GM19397 (cell line): ENCODE measurements around the gene GPHN.
"Not testable (repeated sequence)": the region's sequence is repeated elsewhere in the genome, so short reads cannot be mapped to it uniquely, and the experiment has no call there.

ENCODE experiments used
- ATAC-seq: cut with Tn5 transposase; IDR thresholded peaks from one replicate; pipeline ENCODE4 v1.9.1; 2021; ENCODE audit warnings: mild to moderate bottlenecking, moderate library complexity; ENCODE audit not compliant: unreplicated experiment

The GPHN gene

DNA sequence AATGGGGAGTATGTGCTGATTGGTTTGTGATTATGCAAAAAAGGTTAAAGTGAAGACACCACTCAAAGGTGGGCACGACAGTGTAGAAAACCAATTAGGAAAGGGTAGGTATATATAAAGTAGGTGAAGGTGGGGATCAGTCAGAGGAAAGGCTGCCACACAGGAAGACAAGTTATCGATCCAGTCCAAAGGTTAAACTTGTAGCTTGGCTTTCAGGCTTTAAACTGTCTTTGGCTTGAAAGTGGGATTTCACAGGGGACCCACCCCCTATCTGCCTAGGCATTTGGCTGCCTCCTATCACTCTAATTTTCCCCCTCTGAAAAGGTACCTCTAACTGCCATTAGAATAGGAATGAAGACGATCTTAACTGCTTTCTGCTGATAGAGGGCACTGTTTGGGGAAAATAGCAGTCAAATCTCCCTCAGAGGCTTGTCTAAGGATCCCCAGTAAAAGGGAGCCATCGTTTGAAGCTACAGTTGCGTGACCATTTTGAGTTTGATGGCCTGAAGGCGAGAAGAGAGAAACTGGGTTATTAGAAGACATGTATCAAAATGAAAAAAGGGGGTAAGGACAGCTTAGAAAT is 250.2 kb downstream of the GPHN start:
- ATAC-seq: no peak

DNA sequence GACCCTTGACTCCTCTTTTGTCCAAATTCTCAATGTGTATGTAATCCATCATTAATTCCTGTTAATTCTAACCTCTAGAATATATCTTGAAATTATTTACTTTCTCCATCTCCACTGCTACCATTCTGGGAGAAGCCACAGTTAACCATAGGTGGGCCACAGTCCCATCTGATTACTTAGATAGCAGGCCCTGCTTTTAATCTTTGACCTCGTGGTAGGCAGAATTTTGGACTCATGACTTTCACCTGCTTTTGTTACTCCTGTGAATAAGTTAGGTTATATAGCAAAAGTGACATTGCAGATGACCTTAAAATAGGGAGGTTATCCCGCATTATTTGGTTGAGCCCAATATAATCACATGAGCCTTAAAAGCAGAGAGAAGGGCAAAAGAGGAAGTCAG is 264.2 kb downstream of the GPHN start:
- ATAC-seq: no peak

DNA sequence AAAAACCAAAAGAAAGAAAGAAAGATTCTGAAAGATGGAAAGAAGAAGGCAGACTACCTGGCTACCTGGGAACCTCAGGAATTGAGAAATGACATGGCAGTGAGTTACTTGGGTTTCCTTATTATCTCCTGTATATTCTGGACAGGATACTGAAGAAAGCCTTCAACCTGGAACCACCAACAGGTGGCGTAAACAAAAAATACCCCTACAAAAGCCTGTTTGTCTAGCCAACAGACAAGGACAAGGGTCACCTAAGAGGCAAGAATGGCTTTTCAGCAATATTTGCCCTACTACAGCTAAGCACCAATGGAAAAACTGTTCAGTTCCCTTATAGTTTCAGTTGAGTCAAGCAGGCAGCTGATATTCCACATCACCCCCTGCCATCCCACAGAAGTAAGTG is 274.9 kb downstream of the GPHN start:
- ATAC-seq: no peak

DNA sequence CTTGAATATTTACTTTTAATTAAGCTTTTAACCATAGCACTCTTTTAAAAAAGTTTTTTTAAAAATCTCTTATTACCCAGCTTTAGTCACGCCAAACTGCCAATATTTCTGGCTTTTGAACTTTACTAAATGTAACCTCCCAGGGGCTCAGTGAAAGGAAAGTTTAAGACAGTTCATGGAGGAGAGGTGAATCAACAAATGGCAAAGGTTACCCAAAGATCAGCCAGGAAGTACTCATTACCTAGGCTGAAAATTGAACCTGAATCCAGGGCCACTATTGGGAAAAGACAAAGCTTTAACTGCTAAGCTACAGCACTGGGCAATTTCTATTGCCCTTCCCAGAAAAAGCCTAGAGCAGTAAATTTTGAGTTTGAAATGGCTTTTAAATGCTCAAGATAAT is 282.2 kb downstream of the GPHN start:
- ATAC-seq: no peak

DNA sequence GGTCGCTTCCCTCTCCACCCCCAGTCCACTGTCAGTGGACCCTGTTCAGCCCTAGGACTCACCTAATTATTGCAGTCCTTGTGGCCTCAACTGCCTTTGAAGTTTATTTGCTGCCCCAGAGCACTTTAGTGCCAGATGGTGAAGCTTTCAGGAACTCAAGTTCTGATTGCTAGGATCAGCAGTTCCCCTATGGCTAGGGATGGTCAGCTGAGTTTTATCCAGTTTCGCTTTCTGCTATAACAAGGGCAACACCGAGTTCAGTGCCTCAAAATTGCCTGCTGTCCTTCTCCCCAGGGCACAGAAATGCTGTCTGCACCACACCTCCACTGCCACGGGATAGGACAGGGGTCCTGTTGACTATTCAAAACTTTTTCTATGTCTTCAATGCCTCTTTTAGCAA is 295.0 kb downstream of the GPHN start:
- ATAC-seq: no peak

DNA sequence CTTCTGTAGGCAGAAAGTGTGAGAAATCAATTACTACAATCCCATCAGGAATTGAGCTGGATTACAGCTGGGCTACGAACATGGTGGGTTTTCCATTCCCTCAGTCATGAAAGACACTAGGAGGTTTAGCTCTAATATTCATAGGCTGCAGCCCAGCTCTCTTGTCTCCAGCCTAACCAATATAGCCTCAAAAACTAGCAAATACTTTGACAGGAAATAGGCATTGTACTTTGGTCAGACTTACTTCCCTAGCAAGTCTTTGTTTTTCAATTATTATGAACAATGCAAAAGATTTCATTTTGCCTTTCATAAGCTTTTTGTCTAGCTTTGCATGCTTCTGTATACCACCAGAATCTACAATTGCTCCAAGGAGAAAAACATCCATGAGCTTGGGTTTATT is 296.2 kb downstream of the GPHN start:
- ATAC-seq: no peak

DNA sequence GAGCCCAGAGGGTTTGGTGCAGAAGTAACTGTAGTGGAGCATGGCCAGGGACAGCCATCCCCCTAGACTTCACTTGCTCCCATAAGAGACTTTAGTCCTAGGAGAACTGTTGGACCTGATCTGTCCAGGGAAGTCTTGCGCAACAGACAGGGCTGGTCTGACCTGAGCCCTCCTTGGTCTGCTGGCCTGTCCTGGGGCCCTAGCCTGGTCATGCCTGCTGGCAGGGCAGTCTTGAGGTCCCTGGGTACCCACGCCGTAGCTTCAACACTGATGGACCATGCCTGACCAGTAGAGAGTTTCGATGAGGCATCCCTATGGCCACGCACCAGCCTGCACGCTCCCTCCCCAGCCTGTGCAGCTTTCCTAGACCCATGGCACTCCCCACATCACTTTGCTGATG is 305.7 kb downstream of the GPHN start:
- no peak for ATAC-seq

DNA sequence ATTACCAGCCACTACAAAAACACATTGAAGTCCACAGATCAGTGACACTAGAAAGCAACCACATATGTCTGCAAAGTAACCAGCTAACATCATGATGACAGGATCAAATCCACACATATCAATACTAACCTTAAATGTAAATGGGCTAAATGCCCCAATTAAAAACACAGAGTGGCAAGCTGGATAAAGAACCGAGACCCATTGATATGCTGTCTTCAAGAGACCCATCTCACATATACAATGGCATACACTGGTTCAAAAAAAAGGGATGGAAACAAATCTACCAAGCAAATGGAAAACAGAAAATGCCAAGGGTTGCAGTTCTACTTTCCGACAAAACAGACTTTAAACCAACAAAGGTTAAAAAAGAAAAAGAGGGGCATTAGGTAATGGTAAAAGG is 307.7 kb downstream of the GPHN start:
- ATAC-seq: no peak

DNA sequence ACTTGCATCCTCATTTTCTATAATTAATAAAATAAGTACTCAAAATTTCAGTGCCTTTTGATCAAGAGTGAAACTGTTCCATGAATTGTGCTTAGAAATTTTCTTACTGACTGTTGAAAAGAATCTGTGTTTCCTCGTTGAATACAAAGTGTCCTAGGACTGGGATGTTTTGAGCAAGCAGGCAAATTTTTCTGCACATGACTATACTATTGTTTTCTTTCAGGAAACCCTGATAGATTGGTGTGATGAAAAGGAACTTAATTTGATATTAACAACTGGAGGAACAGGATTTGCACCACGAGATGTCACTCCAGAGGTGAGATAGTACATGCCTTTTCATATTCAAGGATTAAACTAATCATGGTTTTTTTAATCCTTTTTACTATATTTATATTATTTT is 316.3 kb downstream of the GPHN start:
- ATAC-seq: no peak

DNA sequence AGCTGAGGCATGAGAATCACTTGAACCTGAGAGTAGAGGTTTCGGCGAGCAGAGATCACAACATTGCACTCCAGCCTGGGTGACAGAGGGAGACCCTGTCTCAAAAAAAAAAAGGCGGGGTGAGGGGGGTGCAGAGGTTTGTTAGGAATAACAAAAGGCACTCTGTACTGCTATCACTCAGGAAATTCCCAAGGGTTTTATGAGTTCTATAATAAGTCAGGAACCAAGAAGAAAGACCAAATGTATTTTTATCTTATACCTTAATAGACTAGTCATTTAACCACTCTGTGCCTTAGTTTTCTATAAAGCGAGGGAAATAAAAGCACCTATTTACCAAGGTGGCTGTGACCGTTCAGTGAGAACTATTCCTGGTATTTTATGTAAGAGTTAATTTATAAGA is 319.2 kb downstream of the GPHN start:
- ATAC-seq: no peak

DNA sequence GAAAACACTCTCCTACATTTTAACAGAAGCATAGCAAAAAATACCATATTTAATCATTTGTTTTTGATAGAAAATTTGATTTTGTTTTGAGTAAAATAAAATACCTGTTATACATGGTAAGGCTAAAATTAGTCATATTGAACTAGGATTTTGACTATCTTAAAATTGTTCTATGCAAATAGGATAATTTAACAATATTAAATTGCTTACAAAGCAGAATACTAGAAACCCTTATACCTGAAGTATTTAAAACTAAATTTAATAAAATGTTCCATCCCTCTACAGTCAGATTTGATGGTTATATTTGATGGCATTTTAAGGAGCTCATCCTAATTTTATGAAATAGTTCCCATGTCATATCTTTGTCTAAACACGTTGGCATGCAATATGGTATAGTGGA is 323.2 kb downstream of the GPHN start:
- ATAC-seq: no peak

DNA sequence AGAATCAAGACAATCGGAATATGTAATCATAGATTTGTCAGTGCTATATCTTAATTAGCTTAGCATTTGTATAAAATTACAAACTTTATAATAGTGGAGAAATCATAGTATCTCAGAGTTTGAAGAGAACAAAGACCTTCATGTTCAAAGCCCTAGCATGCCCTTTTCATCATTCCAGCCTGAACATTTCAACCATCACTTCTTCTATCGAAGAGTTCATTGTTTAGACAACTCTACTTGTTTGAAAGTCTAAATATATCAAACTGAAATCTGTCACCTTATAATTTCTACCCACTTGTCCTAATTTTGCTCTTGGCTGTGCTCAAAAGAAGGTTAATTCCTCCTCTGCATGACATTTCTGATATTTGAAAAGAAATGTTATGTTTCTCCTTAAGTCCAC is 325.9 kb downstream of the GPHN start:
- ATAC-seq: no peak

DNA sequence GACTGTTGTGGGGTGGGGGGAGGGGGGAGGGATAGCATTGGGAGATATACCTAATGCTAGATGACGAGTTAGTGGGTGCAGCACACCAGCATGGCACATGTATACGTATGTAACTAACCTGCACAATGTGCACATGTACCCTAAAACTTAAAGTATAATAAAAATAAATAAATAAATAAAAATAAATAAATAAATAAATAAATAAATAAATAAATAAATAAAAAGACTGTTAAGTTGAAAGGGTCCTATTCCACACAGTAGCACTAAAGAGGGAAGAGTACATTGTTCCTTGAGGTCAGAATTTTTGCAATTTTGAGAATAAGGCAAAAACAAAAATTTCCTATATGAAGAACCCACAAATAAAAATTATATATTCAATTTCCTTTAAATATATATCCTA is 329.5 kb downstream of the GPHN start:
- ATAC-seq: not testable (repeated sequence)

DNA sequence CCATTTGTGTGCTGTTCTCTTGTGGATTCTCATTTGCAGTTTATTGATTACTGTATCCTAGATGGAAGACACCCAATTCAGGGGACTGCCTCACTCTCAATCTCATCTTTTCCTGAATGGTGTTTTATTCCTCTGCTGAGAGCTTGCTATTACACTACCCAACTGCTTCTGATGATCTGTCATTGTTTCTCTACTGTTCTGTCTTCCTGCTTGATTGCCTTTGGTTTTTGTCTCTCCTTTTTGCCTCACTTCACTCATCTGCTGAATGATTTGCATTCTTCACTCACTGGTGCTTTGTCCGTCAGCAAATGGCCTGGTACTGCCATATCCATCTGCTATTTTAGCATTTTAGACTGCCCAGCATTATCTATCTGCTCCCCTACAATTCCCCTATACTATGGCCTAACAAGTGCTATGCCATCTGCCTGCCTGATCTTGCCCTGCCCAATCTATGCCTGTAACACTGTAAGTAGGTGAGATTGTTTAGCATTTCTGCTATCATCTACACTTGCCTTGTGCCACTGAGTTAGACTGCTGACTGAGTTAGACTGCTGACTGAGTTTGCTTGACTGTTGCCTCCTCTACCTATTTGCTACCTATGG is 335.1 kb downstream of the GPHN start:
- no peak for ATAC-seq

DNA sequence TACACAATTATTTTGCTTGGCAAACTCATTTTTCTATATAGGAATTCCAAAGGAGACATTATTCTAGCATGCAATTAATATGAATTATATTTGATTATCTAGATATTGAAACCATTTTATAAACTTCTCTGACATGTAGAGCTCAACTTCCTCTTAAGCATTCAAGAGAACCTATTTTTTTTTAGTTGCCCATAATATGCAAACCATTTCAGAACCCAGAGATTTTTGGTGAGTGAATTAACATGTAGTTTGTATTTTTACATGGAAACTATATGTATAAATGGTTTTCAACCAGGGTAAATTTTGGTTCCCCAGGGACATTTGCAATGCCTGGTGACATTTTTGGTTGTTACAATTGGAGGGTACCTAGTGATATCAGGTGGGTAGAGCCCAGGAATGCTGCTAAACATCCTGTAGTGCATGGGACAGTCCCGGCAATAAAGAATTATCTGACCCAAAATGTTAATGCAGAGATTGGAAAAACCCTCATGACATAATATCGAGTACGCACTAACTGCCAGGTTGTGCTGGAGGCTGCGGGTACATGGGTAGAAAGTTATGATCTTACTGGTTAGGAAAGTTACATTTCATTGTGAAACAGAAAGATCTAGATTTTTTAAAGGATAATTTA is 342.4 kb downstream of the GPHN start:
- ATAC-seq: no peak

DNA sequence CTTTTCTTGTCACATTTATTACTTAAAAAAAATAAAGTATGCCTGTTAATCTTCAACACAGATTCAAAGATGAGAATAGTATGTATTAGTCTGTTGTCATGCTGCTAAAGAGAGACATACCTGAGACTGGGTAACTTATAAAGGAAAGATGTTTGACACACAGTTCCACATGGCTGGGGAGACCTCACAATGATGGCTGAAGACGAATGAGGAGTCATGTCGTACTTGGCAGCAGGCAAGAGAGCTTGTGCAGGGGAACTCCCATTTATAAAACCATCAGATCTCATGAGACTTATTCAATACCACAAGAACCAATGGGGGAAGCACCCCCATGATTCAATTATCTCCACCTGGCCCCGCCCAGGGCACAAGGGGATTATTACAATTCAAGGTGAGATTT is 345.4 kb downstream of the GPHN start:
- no peak for ATAC-seq

DNA sequence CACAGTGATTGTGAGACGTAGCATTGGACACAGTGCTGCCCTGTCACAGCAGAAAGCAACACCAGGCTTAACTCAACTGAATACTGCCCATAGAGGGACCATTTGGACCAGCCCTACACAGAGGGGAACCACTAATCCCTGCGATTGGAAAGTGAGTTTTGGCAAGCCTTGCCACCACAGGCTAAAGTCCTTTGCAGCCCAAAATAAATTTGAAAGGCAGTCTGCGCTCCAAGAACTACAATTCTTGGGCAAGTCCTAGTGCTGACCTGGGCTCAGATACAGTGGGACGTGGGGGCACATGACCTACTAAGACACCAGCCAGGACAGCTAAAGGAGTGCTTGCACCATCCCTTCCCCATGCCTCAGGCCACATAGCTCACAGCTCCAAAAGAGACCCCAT is 349.9 kb downstream of the GPHN start:
- no peak for ATAC-seq

DNA sequence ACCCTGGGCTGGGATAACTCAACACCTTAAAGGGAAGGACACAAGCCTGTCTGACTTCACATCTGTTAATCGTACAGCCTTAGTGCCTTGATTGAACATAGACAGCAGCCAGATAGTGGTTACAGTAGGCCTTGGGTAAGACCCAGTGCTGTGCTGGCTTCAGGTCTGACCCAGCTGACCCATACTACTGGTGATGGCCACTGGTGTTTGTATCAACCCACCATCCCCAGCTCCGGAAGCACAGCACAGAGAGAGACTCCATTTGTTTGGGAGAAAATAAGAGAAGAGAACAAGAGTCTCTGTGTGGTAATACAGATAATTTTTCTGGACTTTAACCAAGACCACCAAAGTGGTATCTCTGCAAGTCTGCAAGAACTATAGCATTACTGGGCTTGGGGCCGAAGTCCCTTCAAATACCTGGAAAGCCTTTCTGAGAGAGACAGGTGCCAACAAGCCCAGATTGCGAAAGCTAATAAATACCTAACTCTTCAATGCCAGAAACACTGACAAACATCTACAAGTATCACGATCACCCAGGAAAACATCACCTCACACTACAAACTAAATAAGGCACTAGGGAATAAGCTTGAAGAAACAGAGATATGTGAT is 351.2 kb downstream of the GPHN start:
- no peak for ATAC-seq

DNA sequence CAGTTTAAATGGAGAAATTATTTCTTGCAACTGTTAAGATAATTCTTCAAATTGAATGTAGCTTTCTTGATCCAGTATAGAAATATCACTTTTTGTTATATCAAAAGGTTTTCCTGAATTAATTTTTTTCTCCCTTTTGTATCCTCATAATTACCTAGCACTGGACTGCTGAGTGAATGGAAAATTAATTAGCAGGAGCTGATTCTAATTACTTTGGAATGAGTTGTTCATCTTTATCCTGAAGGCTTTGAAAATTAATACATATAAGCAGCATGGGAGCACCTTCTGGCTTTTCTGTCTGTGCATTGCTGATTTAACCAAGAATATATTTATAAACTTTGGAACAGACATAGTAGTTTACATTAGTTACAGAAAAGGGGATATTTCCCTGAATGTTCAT is 373.6 kb downstream of the GPHN start:
- ATAC-seq: no peak

DNA sequence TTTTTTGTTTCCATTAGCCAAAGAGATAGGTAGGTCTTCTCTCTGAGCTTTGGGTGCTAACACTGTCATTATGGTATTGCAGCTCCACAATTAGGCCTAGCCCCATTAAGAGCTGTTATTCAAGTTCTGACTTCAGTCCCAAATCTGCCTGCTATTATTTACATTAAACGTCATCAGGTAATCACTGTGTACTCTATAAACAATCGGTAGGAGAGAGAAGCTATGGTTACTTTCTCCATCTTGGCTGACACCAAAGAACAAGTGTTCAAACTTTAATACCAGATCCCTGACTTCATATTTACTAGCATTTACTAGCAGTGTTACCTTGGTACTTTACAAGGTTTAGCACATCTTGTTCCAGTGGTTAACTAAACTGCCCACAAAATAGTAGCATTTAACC is 376.2 kb downstream of the GPHN start:
- ATAC-seq: no peak

DNA sequence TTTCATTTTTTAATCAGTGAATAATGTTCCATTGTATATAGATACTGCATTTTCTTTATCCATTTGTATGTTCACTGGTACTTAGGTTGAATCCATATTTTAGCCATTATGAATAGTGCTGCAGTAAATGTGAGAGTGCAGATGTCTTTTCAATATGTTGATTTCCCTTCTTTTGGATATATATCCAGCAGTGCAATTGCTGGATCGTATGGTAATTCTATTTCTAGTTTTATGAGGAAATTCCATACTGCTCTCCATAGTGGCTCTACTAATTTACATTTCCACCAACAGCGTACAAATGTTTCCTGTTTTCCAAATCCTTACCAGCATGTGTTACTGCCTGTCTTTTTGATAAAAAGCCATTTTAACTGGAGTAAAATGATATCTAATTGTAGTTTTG is 392.8 kb downstream of the GPHN start:
- ATAC-seq: no peak

DNA sequence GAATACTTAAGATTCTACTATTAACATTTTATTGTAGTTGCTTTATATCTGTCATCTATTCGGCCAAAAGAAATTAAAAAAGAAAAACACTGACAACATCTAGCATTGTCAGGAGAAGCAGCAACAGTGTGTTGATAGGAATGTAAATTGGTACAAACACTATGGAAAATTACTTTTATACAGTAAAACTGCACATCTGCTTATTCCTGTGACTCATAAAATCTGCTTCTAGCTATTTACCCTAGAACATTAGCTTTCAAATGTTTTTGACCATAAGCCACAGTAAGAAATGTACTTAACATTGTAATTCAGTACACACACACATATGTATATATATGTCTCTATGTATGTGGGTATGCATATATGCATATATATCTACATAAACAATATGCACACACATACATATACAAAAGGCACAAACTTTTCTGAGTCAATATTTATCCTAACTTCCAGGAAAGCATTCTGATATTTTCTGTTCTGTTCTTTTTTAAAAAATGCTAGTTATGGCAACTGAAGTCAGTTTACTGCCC is 402.4 kb downstream of the GPHN start:
- no peak for ATAC-seq
